Spleen (tissue), 11 donors: ENCODE results near the gene MOB3C. TPM values are rescaled to one million over a fixed set of nuclear protein-coding genes. Genes with fewer than 3 reads are reported as not detected.
"Not testable (repeated sequence)": the region's sequence is repeated elsewhere in the genome, so short reads cannot be mapped to it uniquely, and the experiment has no call there.

ENCODE experiments used
- DNase-seq: peaks from one replicate; pipeline ENCODE4 v3.0.0-alpha.2; 2020
- H3K27ac ChIP-seq, 8 donors: fragments of 200-600 bp; sonication (generic) in 7 of 8; 1 replicate in 4 of 8; 2 replicates in 4 of 8; pipeline versions ENCODE4 v1.5.0 to v1.8.0; 2016 to 2021; ENCODE audit warnings: inconsistent platforms in 4 of 8, mild to moderate bottlenecking in 4 of 8, moderate library complexity in 1 of 8
- H3K27me3 ChIP-seq, 7 donors: fragments of 200-600 bp; sonication (generic) in 6 of 7; replicated peaks in 1 of 7; 1 replicate in 4 of 7; 2 replicates in 3 of 7; pipeline versions ENCODE4 v1.5.0 to v1.8.0; 2016 to 2021; ENCODE audit warnings: inconsistent platforms in 3 of 7, mild to moderate bottlenecking in 1 of 7
- H3K36me3 ChIP-seq, 6 donors: fragments of 200-600 bp; sonication (generic) in 5 of 6; 1 replicate in 4 of 6; 2 replicates in 2 of 6; pipeline versions ENCODE4 v1.5.0 to v1.8.0; 2016 to 2021; ENCODE audit warnings: inconsistent platforms in 2 of 6
- H3K4me1 ChIP-seq, 6 donors: fragments of 200-600 bp; sonication (generic) in 5 of 6; 1 replicate in 3 of 6; 2 replicates in 3 of 6; pipeline versions ENCODE4 v1.5.0 to v1.8.0; 2016 to 2021; ENCODE audit warnings: inconsistent platforms in 3 of 6
- H3K4me3 ChIP-seq, 8 donors: fragments of 200-600 bp; sonication (generic) in 7 of 8; 1 replicate in 4 of 8; 2 replicates in 4 of 8; pipeline versions ENCODE4 v1.5.0 to v1.8.0; 2016 to 2021; ENCODE audit warnings: inconsistent platforms in 4 of 8, mild to moderate bottlenecking in 4 of 8, moderate library complexity in 2 of 8
- H3K9me3 ChIP-seq, 8 donors: fragments of 200-600 bp; sonication (generic) in 7 of 8; 1 replicate in 4 of 8; 2 replicates in 4 of 8; pipeline versions ENCODE4 v1.5.0 to v1.8.0; 2016 to 2021; ENCODE audit warnings: inconsistent platforms in 4 of 8
- CTCF ChIP-seq, 11 experiments: fragments of 200-600 bp in 7 of 11; fragments of 450-650 bp in 4 of 11; sonication (generic) in 4 of 11; IDR thresholded peaks in 8 of 11; conservative IDR thresholded peaks in 3 of 11; 1 replicate in 7 of 11; 2 replicates in 4 of 11; pipeline versions ENCODE4 v1.4.0 to v1.8.0; 2016 to 2021; ENCODE audit warnings: antibody characterized with exemption in 11 of 11, inconsistent platforms in 4 of 11, mild to moderate bottlenecking in 1 of 11
- POLR2A ChIP-seq, 3 donors: fragments of 450-650 bp; IDR thresholded peaks; one replicate each; pipeline ENCODE4 v1.5.1; 2017; ENCODE audit warnings: antibody characterized with exemption in 3 of 3, mild to moderate bottlenecking in 1 of 3
- POLR2AphosphoS5 ChIP-seq, 3 donors: sonication (generic); formaldehyde crosslinking; IDR thresholded peaks; one replicate each; pipeline ENCODE4 v1.5.1; 2017; ENCODE audit warnings: antibody characterized with exemption in 3 of 3
- WGBS, 5 donors: extraction: QIAGEN DNeasy Blood & Tissue Kit in 3 of 5; methylation state at CpG; one replicate each; pipeline versions ENCODE4 v1.1.5 to v1.1.7; 2013 to 2018; 5-methylcytosine and 5-hydroxymethylcytosine counted together
- intact Hi-C: fragments of 100-400 bp; cut with DNase I; formaldehyde crosslinking; loops from one replicate; pipeline ENCODE4 v1.15.0; 2023; ENCODE audit warnings: low total_unique reads
- polyA plus RNA-seq, 3 donors: library from polyadenylated mRNA; stranded (reverse); fragments of 200-250 nt; gene quantifications; one replicate each; pipeline ENCODE4 v1.2.1, GENCODE V29; 2013
- total RNA-seq, 7 donors: library from RNA; depleted of rRNA in 3 of 7; stranded (reverse); fragments of >200 nt in 3 of 7; fragmentation: NEBNext Ultra II Directional in 4 of 7; extraction: Animal tissue kit (Norgen Biotek cat#: 25700) in 4 of 7; gene quantifications; one replicate each; pipeline versions ENCODE4 v1.1.0 to v1.2.1, GENCODE V29; 2016 to 2021
- donor health status: healthy with polysubstance abuse.
- donor health status: DM: no; HTN: no; CAD: no; lungs with moderate emphysema.
- donor health status: DM: no; HTN: no; CAD: no.
- donor health status: Bipolar disorder and iron deficiency.
- donor health status: healthy.
- donor health status: DM: no; HTN: no; CAD: no.
- donor health status: DM: yes; HTN: yes; CAD: no.

Gene MOB3C
- total and polyA plus RNA-seq, 10 donors, result 8.2 to 27.5 (median 21.1) TPM

- H3K27me3 ChIP-seq, result no peaks in the 10 kb centered on the region
- intact Hi-C loops, result no loop called here
- peaks cover 3 to 99% (median 60%) of the 10 kb centered on the region in 6 donors for H3K36me3 ChIP-seq
- no peak for TF ChIP-seq CTCF (IDR thresholded peaks at IDR 0.05 in 8 of 11, conservative IDR thresholded peaks at IDR 0.05 in 3 of 11)
- TF ChIP-seq POLR2AphosphoS5 (IDR thresholded peaks at IDR 0.05), result no peak
- no peak for TF ChIP-seq POLR2A (IDR thresholded peaks at IDR 0.05)
- no peak overlapping the region for H3K27ac ChIP-seq
- peaks cover 0 to 23% (median 14%) of the 10 kb centered on the region in 8 donors for H3K9me3 ChIP-seq
- no peak for DNase-seq
- WGBS, 5 donors, result 97 to 100% (median 100%) methylated on average over 1 of the region's 1 CpG
- no peaks in the 10 kb centered on the region for H3K4me1 ChIP-seq
- H3K4me3 ChIP-seq, result no peak overlapping the region
These were observed 37.4 kb upstream of the MOB3C start for GRCh38 chr1:46654012-46654411.

- WGBS, 5 donors, result 79 to 96% (median 93%) methylated on average over 2 of the region's 2 CpGs
- Histone ChIP-seq H3K4me1 (no peaks in the 10 kb centered on the region), H3K36me3 (peaks cover 3 to 99% (median 60%) of the 10 kb centered on the region in 6 donors), H3K9me3 (peaks cover 0 to 23% (median 14%) of the 10 kb centered on the region in 8 donors), H3K4me3 (no peak overlapping the region), H3K27me3 (no peaks in the 10 kb centered on the region), H3K27ac (no peak overlapping the region)
- DNase-seq, result no peak
- TF ChIP-seq CTCF (IDR thresholded peaks at IDR 0.05 in 8 of 11, conservative IDR thresholded peaks at IDR 0.05 in 3 of 11) (no peak), POLR2AphosphoS5 (IDR thresholded peaks at IDR 0.05) (no peak), POLR2A (IDR thresholded peaks at IDR 0.05) (no peak)
- intact Hi-C loops, result no loop called here
These were observed 36.9 kb upstream of the MOB3C start for GRCh38 chr1:46653405-46653958.

GRCh38 chr1:46652321-46653100 is 35.9 kb upstream of the MOB3C start:
- peaks cover 3 to 99% (median 56%) of the 10 kb centered on the region in 6 donors for H3K36me3 ChIP-seq
- no peak overlapping the region for H3K27ac ChIP-seq
- H3K4me1 ChIP-seq, result no peaks in the 10 kb centered on the region
- H3K4me3 ChIP-seq, result no peak overlapping the region
- no peaks in the 10 kb centered on the region for H3K27me3 ChIP-seq
- peaks cover 0 to 32% (median 18%) of the 10 kb centered on the region in 8 donors for H3K9me3 ChIP-seq
- WGBS, 5 donors, result 61 to 79% (median 72%) methylated on average over 6 of the region's 6 CpGs
- intact Hi-C loops, result no loop called here
- TF ChIP-seq POLR2AphosphoS5 (IDR thresholded peaks at IDR 0.05) (no peak), POLR2A (IDR thresholded peaks at IDR 0.05) (no peak), CTCF (IDR thresholded peaks at IDR 0.05 in 8 of 11, conservative IDR thresholded peaks at IDR 0.05 in 3 of 11) (no peak)
- no peak for DNase-seq

- WGBS, 5 donors, result 94 to 100% (median 98%) methylated on average over 3 of the region's 3 CpGs
- not testable (repeated sequence) for H3K4me3 ChIP-seq
- peaks cover 3 to 99% (median 50%) of the 10 kb centered on the region in 6 donors for H3K36me3 ChIP-seq
These were observed 34.5 kb upstream of the MOB3C start for GRCh38 chr1:46651152-46651551.

More at GRCh38 chr1:46651152-46651551, 34.5 kb upstream of the MOB3C start:
- H3K27ac ChIP-seq, intact Hi-C loops, H3K4me1 ChIP-seq, DNase-seq, H3K27me3 ChIP-seq: not testable (repeated sequence)
- H3K9me3 ChIP-seq, result peaks cover 0 to 35% (median 18%) of the 10 kb centered on the region in 8 donors
